Measurements from ENCODE around the gene GRK5. TPM values are rescaled to one million over a fixed set of nuclear protein-coding genes. Genes with fewer than 3 reads are reported as not detected.

Gene GRK5
- total and polyA plus RNA-seq, 7 donors, result 7.9 to 32.4 (median 19.8) TPM

GRCh38 chr10:119413093-119413453, 205.7 kb downstream of the GRK5 start:
- DNase-seq, result no peak
- Histone ChIP-seq H3K4me1 (peaks cover 0 to 46% (median 28%) of the 10 kb centered on the region in 4 donors), H3K9me3 (no peaks in the 10 kb centered on the region), H3K4me3 (no peak overlapping the region), H3K27me3 (no peaks in the 10 kb centered on the region), H3K36me3 (no peaks in the 10 kb centered on the region), H3K27ac (peak overlapping the region; percentile 53 to 77 (median 68))
- WGBS, 2 donors, result 84 to 86% methylated on average over 9 of the region's 9 CpGs
- TF ChIP-seq POLR2AphosphoS5 (IDR thresholded peaks at IDR 0.05), result no peak
- TF ChIP-seq POLR2A (IDR thresholded peaks at IDR 0.05), result no peak
- no peak for TF ChIP-seq EP300 (IDR thresholded peaks at IDR 0.05)
- TF ChIP-seq, protein P1, sequence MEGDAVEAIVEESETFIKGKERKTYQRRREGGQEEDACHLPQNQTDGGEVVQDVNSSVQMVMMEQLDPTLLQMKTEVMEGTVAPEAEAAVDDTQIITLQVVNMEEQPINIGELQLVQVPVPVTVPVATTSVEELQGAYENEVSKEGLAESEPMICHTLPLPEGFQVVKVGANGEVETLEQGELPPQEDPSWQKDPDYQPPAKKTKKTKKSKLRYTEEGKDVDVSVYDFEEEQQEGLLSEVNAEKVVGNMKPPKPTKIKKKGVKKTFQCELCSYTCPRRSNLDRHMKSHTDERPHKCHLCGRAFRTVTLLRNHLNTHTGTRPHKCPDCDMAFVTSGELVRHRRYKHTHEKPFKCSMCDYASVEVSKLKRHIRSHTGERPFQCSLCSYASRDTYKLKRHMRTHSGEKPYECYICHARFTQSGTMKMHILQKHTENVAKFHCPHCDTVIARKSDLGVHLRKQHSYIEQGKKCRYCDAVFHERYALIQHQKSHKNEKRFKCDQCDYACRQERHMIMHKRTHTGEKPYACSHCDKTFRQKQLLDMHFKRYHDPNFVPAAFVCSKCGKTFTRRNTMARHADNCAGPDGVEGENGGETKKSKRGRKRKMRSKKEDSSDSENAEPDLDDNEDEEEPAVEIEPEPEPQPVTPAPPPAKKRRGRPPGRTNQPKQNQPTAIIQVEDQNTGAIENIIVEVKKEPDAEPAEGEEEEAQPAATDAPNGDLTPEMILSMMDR (IDR thresholded peaks at IDR 0.05), result no peak
- intact Hi-C loops (cut with DNase I), result loop anchor here (5.0 kb wide), 2 partner anchors 66 to 106 kb away; no protein-coding TSS in a partner anchor

DNA sequence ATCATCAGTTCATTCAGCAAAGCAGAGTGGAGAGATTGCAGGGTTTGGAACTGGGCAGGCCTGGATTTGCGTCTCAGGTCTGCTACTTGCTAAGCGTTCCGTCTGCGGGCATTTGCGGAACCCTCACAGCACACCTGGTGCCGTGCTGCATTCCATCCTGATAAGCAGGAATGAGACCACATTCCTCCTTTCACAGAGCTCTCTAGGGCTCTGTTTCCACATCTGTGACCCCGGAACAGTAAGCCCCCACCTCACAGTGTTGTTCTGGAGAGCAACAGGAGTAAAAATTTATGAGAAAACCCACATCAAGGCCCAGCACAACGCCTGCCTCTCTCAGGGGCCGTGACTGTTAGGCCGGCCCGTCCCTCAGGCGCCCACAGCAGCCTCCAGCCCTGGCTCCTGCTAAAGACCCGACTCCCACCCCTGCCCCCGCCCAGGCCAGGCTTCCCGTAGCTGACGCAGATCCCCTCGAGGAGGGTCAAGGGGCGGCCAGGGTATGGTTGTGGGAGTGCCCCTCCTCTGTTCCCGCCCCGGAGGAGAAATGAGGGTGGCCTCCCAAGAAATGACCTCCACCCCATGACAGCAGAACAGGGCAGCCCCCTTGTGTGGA, 206.2 kb downstream of the GRK5 start:
- WGBS, 2 donors, result 80 to 81% methylated on average over 20 of the region's 20 CpGs
- TF ChIP-seq POLR2A (IDR thresholded peaks at IDR 0.05), result no peak
- TF ChIP-seq, protein P1 (IDR thresholded peaks at IDR 0.05), result no peak
- TF ChIP-seq POLR2AphosphoS5 (IDR thresholded peaks at IDR 0.05), result no peak
- no peak for TF ChIP-seq EP300 (IDR thresholded peaks at IDR 0.05)
- no peak overlapping the region for H3K4me3 ChIP-seq
- peak overlapping the region; percentile 53 to 77 (median 68) for H3K27ac ChIP-seq
- peaks cover 0 to 43% (median 28%) of the 10 kb centered on the region in 4 donors for H3K4me1 ChIP-seq
- no peaks in the 10 kb centered on the region for H3K9me3 ChIP-seq
- intact Hi-C loops (cut with DNase I), result loop anchor here (5.0 kb wide), 2 partner anchors 66 to 106 kb away; no protein-coding TSS in a partner anchor
- no peaks in the 10 kb centered on the region for H3K27me3 ChIP-seq
- DNase-seq, result no peak
- H3K36me3 ChIP-seq, result no peaks in the 10 kb centered on the region

GRCh38 chr10:119414081-119414611, 206.8 kb downstream of the GRK5 start:
- Histone ChIP-seq H3K36me3 (no peaks in the 10 kb centered on the region), H3K9me3 (no peaks in the 10 kb centered on the region), H3K27ac (peak overlapping the region; percentile 53 to 77 (median 68)), H3K4me1 (peaks cover 0 to 39% (median 28%) of the 10 kb centered on the region in 4 donors), H3K4me3 (no peak overlapping the region), H3K27me3 (no peaks in the 10 kb centered on the region)
- TF ChIP-seq POLR2AphosphoS5 (IDR thresholded peaks at IDR 0.05) (peak in 3 of 4 donors; percentile 22 to 42 (median 30)), POLR2A (IDR thresholded peaks at IDR 0.05) (no peak), EP300 (IDR thresholded peaks at IDR 0.05) (peak in 1 of 4 donors; percentile 14)
- intact Hi-C loops (cut with DNase I), result loop anchor here (5.0 kb wide), 2 partner anchors 67 to 107 kb away; no protein-coding TSS in a partner anchor
- peak; percentile 81 for DNase-seq
- WGBS, 2 donors, result 75% methylated on average over 10 of the region's 10 CpGs

DNA sequence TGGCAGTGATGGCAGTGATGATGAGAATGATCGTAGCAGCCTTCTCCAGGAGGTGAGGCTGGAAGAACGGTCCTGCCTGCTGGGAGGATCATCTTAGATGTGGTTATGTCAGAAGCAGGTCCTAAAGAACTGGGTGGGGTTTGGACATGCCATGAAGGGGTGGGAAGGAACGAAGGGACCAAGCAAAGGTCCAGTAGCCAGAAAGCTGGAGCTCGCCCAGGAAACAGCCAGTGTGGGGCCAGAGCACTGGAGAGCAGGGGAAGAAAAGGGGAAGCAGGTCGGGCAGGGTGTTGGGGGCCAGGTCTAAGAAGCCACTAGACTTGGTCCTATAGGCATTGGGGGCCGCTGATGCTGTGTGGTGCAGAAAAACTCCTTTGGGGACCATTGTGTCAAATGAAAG, 207.8 kb downstream of the GRK5 start:
- Histone ChIP-seq H3K36me3 (no peaks in the 10 kb centered on the region), H3K27ac (peak overlapping the region in 1 of 4 donors; percentile 12), H3K9me3 (no peaks in the 10 kb centered on the region), H3K4me3 (no peak overlapping the region), H3K4me1 (peaks cover 0 to 39% (median 28%) of the 10 kb centered on the region in 4 donors), H3K27me3 (no peaks in the 10 kb centered on the region)
- intact Hi-C loops (cut with DNase I), result loop anchor here (5.0 kb wide), 1 partner anchor 133 kb away; no protein-coding TSS in a partner anchor
- TF ChIP-seq POLR2AphosphoS5 (IDR thresholded peaks at IDR 0.05), result no peak
- TF ChIP-seq, protein P1 (IDR thresholded peaks at IDR 0.05), result no peak
- no peak for TF ChIP-seq EP300 (IDR thresholded peaks at IDR 0.05)
- TF ChIP-seq POLR2A (IDR thresholded peaks at IDR 0.05), result no peak
- no peak for DNase-seq
- WGBS, 2 donors, result 81 to 83% methylated on average over 6 of the region's 6 CpGs

All from sigmoid colon (tissue), 7 donors.